ENCODE measurements around the gene NCOA6. TPM values are rescaled to one million over a fixed set of nuclear protein-coding genes. Genes with fewer than 3 reads are reported as not detected.

Gene NCOA6
- total RNA-seq, 2 experiments from 2014 or later, result 14.6 to 16.3 TPM

GRCh38 chr20:34820805-34821578 lies 4.5 kb downstream of the NCOA6 start:
- TF ChIP-seq CTCF (IDR thresholded peaks at IDR 0.05), result no peak
- Histone ChIP-seq H3K4me1 (ENCODE audit: insufficient read depth, low read length) (peaks cover 43% of the 10 kb centered on the region), H3K9me3 (ENCODE audit: control insufficient read depth in 1 of 2, insufficient read depth in 1 of 2, low read length in 2 of 2) (no peaks in the 10 kb centered on the region), H3K36me3 (ENCODE audit: insufficient read depth, low read length) (no peaks in the 10 kb centered on the region), H3K27me3 (ENCODE audit: control insufficient read depth in 1 of 2, insufficient read depth in 2 of 2, low read length in 2 of 2) (no peaks in the 10 kb centered on the region), H3K27ac (ENCODE audit: low read depth in 1 of 2, low read length in 2 of 2) (no peak overlapping the region), H3K4me3 (ENCODE audit: low read length) (no peak overlapping the region)
- H3K27ac Mint-ChIP-seq, result no peak overlapping the region
- intact Hi-C loops (cut with DNase I, micrococcal nuclease), result loop anchor here in 1 of 2 experiments (5.0 kb wide), 2 partner anchors 456 to 519 kb away; partner anchors contain the start of genes AHCY and MMP24OS
- H3K9me3 Mint-ChIP-seq, result no peaks in the 10 kb centered on the region
- no peaks in the 10 kb centered on the region for H3K27me3 Mint-ChIP-seq
- POLR2A ChIA-PET, result no interaction called here
- ATAC-seq (ENCODE audit: poor library complexity), result no peak
- no peak for DNase-seq
- peak overlapping the region; percentile 47 for H3K4me3 Mint-ChIP-seq
- H3K4me1 Mint-ChIP-seq (ENCODE audit: low read depth), result peaks cover 79% of the 10 kb centered on the region
- peaks cover 22% of the 10 kb centered on the region for H3K36me3 Mint-ChIP-seq (ENCODE audit: low read depth)
- CTCF ChIA-PET, result interaction anchor here (0.7 kb wide), 1 partner anchor 91 kb away, joined by 3 read pairs; no protein-coding TSS in a partner anchor

- H3K4me3 ChIP-seq (ENCODE audit: low read length), result no peak overlapping the region
- intact Hi-C loops (cut with DNase I, micrococcal nuclease), result no loop called here
- H3K4me3 Mint-ChIP-seq, result no peak overlapping the region
- no peak for ATAC-seq (ENCODE audit: poor library complexity)
- no peak for DNase-seq
- H3K4me1 Mint-ChIP-seq (ENCODE audit: low read depth), result peaks cover 62% of the 10 kb centered on the region
- CTCF ChIA-PET, result interaction anchor here (0.9 kb wide), 1 partner anchor 22 kb away, joined by 5 read pairs; no protein-coding TSS in a partner anchor
- no peak overlapping the region for H3K27ac ChIP-seq (ENCODE audit: low read depth in 1 of 2, low read length in 2 of 2)
- no peaks in the 10 kb centered on the region for H3K27me3 ChIP-seq (ENCODE audit: control insufficient read depth in 1 of 2, insufficient read depth in 2 of 2, low read length in 2 of 2)
- no peak for TF ChIP-seq CTCF (IDR thresholded peaks at IDR 0.05)
- no peak overlapping the region for H3K27ac Mint-ChIP-seq
- no peaks in the 10 kb centered on the region for H3K27me3 Mint-ChIP-seq
- no peaks in the 10 kb centered on the region for H3K9me3 Mint-ChIP-seq
- POLR2A ChIA-PET, result no interaction called here
- H3K9me3 ChIP-seq (ENCODE audit: control insufficient read depth in 1 of 2, insufficient read depth in 1 of 2, low read length in 2 of 2), result no peaks in the 10 kb centered on the region
- peaks cover 22% of the 10 kb centered on the region for H3K4me1 ChIP-seq (ENCODE audit: insufficient read depth, low read length)
- peaks cover 12% of the 10 kb centered on the region for H3K36me3 Mint-ChIP-seq (ENCODE audit: low read depth)
- no peaks in the 10 kb centered on the region for H3K36me3 ChIP-seq (ENCODE audit: insufficient read depth, low read length)
These were observed 7.7 kb downstream of the NCOA6 start for GRCh38 chr20:34817801-34818200.

GRCh38 chr20:34817072-34817471 lies 8.4 kb downstream of the NCOA6 start:
- intact Hi-C loops (cut with DNase I, micrococcal nuclease), result no loop called here
- Histone ChIP-seq H3K36me3 (ENCODE audit: insufficient read depth, low read length) (no peaks in the 10 kb centered on the region), H3K27me3 (ENCODE audit: control insufficient read depth in 1 of 2, insufficient read depth in 2 of 2, low read length in 2 of 2) (no peaks in the 10 kb centered on the region), H3K9me3 (ENCODE audit: control insufficient read depth in 1 of 2, insufficient read depth in 1 of 2, low read length in 2 of 2) (no peaks in the 10 kb centered on the region), H3K4me1 (ENCODE audit: insufficient read depth, low read length) (peaks cover 17% of the 10 kb centered on the region), H3K27ac (ENCODE audit: low read depth in 1 of 2, low read length in 2 of 2) (no peak overlapping the region), H3K4me3 (ENCODE audit: low read length) (no peak overlapping the region)
- no peaks in the 10 kb centered on the region for H3K27me3 Mint-ChIP-seq
- no peak for DNase-seq
- no peak overlapping the region for H3K27ac Mint-ChIP-seq
- no peak overlapping the region for H3K4me3 Mint-ChIP-seq
- no peak for ATAC-seq (ENCODE audit: poor library complexity)
- ChIA-PET POLR2A (no interaction called here), CTCF (no interaction called here)
- peaks cover 12% of the 10 kb centered on the region for H3K36me3 Mint-ChIP-seq (ENCODE audit: low read depth)
- no peaks in the 10 kb centered on the region for H3K9me3 Mint-ChIP-seq
- no peak for TF ChIP-seq CTCF (IDR thresholded peaks at IDR 0.05)
- H3K4me1 Mint-ChIP-seq (ENCODE audit: low read depth), result peaks cover 59% of the 10 kb centered on the region

All from CD4-positive, alpha-beta T cell (primary cell).